GM18909 (cell line): ENCODE data around the gene KDM4B.
A peak's percentile ranks its signal among the peaks of the same experiment; 100 is the strongest.

Source experiments
- ATAC-seq: cut with Tn5 transposase; IDR thresholded peaks from one replicate; pipeline ENCODE4 v1.9.1; 2021; ENCODE audit warnings: mild to moderate bottlenecking; ENCODE audit not compliant: unreplicated experiment, poor library complexity

The KDM4B gene

DNA sequence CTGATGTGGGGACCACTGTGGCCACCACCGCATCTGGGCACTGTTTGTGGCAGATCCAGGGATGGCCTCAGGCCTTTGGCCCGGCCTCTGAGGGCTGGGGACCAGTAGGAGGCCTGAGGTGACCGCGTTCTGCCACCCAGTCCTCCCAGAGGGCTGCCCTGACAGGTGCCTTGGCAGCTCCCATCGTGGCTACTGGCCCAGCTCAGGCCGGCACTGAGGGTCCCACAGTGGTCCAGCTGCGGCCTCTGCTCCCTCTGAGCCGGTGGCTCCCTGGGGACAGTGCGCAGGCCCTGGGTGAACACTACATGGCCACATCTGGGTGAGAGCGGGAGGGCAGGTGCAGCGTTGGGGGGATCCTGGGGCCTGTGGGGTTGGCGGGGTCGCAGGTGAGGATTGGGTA is 61.9 kb downstream of the KDM4B start:
- ATAC-seq: no peak

DNA sequence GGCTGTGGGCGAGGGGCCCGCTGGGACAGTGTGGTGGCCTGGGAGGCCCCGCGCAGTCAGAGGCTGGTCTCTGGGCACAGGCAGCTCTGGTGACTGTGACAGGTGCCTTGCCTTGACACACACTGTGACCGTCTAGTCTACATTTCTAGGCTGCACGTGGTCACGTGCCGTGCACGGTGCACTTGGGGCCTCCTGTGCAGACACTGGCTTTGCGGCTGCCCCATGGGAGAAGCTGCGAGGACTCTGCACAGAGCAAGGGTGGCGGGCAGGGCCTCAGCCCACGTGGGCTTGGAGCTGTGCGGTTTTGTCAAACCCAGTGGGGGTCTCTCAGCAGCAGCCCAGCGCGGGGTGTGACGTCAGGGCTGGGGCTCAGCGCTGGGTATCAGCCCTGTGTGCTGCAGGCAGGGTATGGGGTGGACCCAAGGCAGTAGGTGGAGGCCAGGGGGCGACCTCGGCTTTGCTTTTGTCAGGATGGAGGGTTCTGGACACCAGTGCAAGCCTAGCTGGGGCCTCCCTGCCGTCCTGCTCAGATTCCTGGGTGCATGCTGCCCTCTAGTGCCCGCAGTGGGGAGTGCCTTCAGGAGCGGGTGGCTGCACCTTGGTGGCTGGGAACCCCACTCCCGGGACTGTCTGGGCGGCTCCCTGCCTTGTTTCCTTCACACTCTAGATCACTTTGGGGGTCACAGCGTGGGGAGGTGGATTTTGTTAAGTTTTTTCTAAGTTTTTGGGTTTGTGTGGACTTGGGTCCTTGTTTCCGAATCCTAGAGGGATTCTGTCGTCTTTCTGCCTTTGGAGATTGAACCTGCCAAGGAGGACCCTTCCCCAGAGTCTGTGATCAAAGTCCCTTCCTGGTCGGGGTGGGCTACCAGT is 62.6 kb downstream of the KDM4B start:
- peak; percentile 65 for ATAC-seq

DNA sequence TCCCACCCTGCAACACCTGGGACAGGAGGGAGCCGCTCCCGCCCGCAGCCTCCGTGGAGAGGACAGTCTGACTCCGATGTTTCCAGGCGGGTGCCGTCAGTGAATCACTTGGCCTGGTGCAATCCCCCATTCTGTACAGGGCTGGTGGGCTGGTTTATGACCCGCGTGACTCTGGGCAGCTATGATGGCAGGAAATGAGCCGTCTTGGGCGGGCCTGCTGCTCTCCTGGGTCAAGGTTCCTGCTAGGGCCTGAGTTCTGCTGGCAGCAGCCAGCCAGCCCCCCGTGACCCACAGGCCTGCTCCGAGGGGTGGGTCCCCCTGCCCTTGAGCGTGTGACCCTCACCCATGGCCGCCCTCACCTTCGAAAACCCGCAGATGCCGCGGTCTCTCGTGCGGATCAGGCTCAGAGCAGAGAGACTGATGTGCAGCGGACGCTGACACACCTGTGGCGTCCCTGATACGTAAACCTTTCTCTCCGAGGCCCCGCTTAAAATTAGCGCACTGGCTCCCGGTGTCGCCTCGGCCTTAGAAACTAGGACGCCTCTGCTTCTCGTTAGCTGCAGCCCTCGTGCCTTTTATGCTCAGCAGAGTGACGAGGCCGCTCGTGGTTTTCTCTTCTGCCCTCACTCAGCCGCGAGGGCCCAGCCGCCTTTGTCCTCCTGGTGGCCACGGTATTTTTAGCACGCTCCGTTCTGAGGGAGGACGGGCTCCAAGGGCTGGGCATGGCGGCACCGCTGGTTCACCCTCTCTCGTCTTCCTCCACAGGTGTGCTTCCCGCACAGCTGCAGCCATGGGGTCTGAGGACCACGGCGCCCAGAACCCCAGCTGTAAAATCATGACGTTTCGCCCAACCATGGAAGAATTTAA is 63.4 kb downstream of the KDM4B start:
- ATAC-seq: no peak

GRCh38 chr19:5035105-5035761 is 66.3 kb downstream of the KDM4B start:
- no peak for ATAC-seq

GRCh38 chr19:5035793-5036697 is 67.1 kb downstream of the KDM4B start:
- ATAC-seq: no peak

DNA sequence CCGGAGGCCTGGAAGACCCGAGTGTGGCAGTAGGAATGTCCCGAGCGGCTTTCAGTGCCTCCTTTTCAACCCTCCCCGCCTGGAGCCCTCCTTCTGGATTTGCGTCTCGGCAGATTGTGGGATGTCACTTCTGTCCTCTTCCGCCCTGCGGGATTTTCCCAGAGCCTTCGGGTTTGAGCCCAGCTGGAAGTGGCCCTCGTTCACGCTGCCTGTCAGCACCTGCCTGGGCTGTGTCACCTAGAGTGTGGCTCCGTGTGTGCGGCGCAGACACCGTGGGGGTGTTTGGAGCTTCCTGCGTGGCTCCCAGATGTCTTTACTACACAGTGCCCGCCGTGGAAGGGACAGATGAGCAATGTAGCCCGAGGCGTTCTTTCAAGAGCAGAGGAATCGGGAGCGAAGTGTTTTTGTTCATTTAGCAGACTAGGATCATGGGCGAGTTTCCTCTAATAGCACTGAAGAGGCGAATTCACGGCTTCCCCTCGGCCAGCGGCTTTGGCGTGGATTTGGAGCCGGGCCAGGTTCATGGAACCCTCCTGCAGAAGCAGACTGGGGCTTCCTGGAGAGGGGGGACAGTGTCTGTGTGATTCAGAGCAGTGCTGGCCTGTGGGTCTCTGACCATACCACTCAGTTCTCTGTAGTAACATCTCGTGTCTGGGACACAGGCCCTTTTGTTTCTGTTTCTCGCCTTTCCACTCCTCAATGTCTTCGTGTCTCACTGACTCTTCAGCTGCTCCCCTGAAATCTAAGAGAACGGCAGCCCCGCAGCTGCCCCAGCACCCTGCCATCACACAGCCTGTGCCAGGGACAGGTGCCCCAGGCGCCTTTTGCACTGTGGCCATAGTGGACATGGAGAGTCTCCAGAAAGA is 68.0 kb downstream of the KDM4B start:
- no peak for ATAC-seq

DNA sequence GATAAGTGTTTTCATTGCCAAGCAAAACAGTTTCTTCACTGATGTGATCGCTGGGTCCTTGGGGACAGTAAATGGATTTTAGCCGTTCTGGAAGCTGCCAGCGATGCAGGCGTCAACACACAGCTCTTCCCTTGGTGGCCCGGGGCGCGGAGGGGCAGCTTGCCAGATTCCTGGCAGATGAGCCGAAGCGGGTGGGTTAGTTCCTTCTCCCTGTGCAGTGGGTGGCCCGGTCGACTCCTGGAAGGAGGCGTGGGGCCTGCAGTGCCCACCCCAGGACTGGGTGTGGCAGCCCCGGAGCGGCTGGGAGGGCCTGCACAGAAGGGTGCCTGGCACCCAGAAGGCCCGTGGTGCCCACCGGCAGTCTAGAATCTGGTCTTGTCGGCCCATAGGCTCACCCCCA is 69.0 kb downstream of the KDM4B start:
- no peak for ATAC-seq

GRCh38 chr19:5038631-5039271 is 69.8 kb downstream of the KDM4B start:
- ATAC-seq: no peak

GRCh38 chr19:5039642-5040543 is 71.0 kb downstream of the KDM4B start:
- no peak for ATAC-seq

DNA sequence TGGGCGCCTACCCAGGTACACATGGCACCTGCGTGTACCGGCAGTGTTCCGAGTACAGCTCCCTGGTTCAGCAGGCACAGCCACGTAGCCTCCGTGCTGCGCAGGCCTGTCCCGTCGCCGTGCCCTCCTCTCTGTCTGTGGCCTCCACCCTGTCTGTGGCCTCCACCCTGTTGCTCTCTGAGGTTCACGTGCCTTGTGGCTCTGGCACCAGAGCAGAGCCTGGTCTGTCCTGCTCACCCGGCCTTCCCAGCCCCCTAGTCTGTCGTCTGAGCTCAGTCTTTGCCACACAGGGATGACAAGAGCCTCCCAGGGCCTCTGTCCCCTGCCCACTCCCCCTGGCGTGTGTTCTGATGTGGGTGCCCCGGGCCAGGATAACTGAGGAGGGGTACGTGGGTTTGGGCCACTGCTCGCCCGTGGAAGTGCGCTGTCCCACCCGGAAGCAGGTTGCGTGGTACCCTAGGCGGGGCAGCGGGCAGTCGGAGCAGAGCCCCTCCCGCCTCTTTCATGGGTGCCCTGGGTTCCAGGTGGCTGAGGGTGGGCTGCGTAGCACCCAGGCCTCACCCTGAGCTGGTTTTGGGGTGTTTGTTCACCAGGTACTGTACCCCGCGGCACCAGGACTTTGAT is 71.7 kb downstream of the KDM4B start:
- ATAC-seq: no peak

DNA sequence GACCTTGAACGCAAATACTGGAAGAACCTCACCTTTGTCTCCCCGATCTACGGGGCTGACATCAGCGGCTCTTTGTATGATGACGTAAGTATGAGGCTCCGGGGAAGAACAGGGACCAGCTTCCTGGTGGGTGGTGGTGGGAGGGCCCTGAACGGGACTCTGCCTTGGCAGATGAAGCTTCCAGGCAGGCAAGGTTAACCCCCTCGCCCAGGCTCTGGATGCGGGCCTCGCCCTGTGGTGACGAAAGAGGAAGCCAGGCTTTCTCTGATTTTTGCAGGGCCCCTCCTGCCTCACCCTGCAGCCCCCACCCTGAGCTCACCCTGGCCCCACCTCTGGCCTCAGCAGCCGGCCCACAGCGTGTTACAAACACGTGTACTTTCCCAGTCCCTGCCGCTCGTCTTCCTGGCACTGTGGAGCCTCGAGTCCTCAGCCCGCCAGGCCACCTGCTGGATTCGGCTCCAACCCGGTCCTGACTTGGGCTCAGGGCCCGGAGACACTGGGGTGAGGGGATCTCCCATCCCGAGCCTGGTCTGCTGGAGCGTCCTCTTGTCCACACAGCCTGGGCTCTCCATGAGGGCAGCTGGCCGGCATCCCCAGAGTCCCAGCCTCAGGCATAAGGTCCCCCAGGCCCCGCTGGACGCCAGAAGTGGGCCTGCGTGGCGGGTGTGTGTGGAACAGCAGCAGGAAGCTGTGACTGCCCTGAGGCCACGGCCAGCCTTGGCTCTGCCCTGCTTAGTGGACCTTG is 72.4 kb downstream of the KDM4B start:
- no peak for ATAC-seq

- no peak for ATAC-seq
Observed at GRCh38 chr19:5041913-5042187, 72.9 kb downstream of the KDM4B start.

- no peak for ATAC-seq
Observed at GRCh38 chr19:5042556-5042955, 73.6 kb downstream of the KDM4B start.

- no peak for ATAC-seq
Observed at GRCh38 chr19:5045029-5045428, 76.1 kb downstream of the KDM4B start.

GRCh38 chr19:5045956-5046338 is 77.0 kb downstream of the KDM4B start:
- ATAC-seq: no peak

GRCh38 chr19:5046339-5047039 is 77.6 kb downstream of the KDM4B start:
- ATAC-seq: no peak
